Neural cell (in vitro differentiated cells): ENCODE measurements around the gene BLOC1S1. TPM values are rescaled to one million over a fixed set of nuclear protein-coding genes. Genes with fewer than 3 reads are reported as not detected.

Source experiments
- H2AFZ ChIP-seq: fragments of 200-600, 300-800 bp; sonication (generic), shearing (Covaris generic); 2 replicates; pipeline ENCODE4 v1.6.0; 2014; ENCODE audit warnings: low read depth, mild to moderate bottlenecking, antibody characterized with exemption, low read length, moderate library complexity
- H3F3A ChIP-seq: fragments of 200-600 bp; shearing (Covaris generic); 2 replicates; pipeline ENCODE4 v1.6.1; 2016; ENCODE audit warnings: mild to moderate bottlenecking, moderate library complexity, mixed read lengths, antibody characterized with exemption, low read length; ENCODE audit not compliant: insufficient read depth, poor library complexity, severe bottlenecking
- H3K27ac ChIP-seq: fragments of 200-600, 300-800 bp; sonication (generic), shearing (Covaris generic); 2 replicates; pipeline ENCODE4 v1.5.1; 2014; ENCODE audit warnings: mild to moderate bottlenecking, low read length, moderate library complexity
- H3K27me3 ChIP-seq: fragments of 300-800, 200-600 bp; sonication (generic), shearing (Covaris generic); 2 replicates; pipeline ENCODE4 v1.6.0; 2014; ENCODE audit warnings: mild to moderate bottlenecking, low read depth, low read length, moderate library complexity; ENCODE audit not compliant: insufficient read depth
- H3K36me3 ChIP-seq: fragments of 300-800, 200-600 bp; sonication (generic), shearing (Covaris generic); 2 replicates; pipeline ENCODE4 v1.5.1; 2014; ENCODE audit warnings: mild to moderate bottlenecking, antibody characterized with exemption, low read length, moderate library complexity; ENCODE audit not compliant: insufficient read depth
- H3K4me2 ChIP-seq: fragments of 300-800, 200-600 bp; sonication (generic), shearing (Covaris generic); 2 replicates; pipeline ENCODE4 v1.6.0; 2014; ENCODE audit warnings: mild to moderate bottlenecking, low read length
- H3K4me3 ChIP-seq: fragments of 300-800, 200-600 bp; sonication (generic), shearing (Covaris generic); 2 replicates; pipeline ENCODE4 v1.5.1; 2014; ENCODE audit warnings: mild to moderate bottlenecking, low read length, moderate library complexity
- H3K79me2 ChIP-seq: fragments of 200-600 bp; shearing (Covaris generic); replicated peaks from 2 replicates; pipeline ENCODE4 v1.6.0; 2014; ENCODE audit warnings: mild to moderate bottlenecking, low read length, moderate library complexity; ENCODE audit not compliant: insufficient read depth
- H3K9ac ChIP-seq: fragments of 300-800, 200-600 bp; sonication (generic), shearing (Covaris generic); 2 replicates; pipeline ENCODE4 v1.6.1; 2016; ENCODE audit warnings: mild to moderate bottlenecking, low read length, mixed read lengths
- H3K9me2 ChIP-seq: fragments of 200-600 bp; shearing (Covaris generic); 2 replicates; pipeline ENCODE4 v1.6.1; 2016; ENCODE audit warnings: mild to moderate bottlenecking, low read length, mixed read lengths; ENCODE audit not compliant: insufficient read depth
- H3K9me3 ChIP-seq: fragments of 200-600, 300-800 bp; sonication (generic), shearing (Covaris generic); 2 replicates; pipeline ENCODE4 v1.6.1; 2016; ENCODE audit warnings: mild to moderate bottlenecking, mixed run types, low read length, moderate library complexity, mixed read lengths
- H4K20me1 ChIP-seq: fragments of 200-600 bp; shearing (Covaris generic); 2 replicates; pipeline ENCODE4 v1.6.1; 2016; ENCODE audit warnings: mild to moderate bottlenecking, mixed run types; ENCODE audit not compliant: insufficient read depth
- CTCF ChIP-seq: fragments of 450-650 bp; IDR thresholded peaks from 2 replicates; pipeline ENCODE4 v1.5.1; 2014; ENCODE audit warnings: antibody characterized with exemption, mild to moderate bottlenecking, moderate library complexity; ENCODE audit not compliant: poor library complexity, severe bottlenecking
- EP300 ChIP-seq: fragments of 450-650 bp; conservative IDR thresholded peaks from 2 replicates; pipeline ENCODE4 v1.6.1; 2014; ENCODE audit warnings: antibody characterized with exemption, mild to moderate bottlenecking, moderate library complexity; ENCODE audit not compliant: poor library complexity, severe bottlenecking
- EZH2 ChIP-seq: fragments of 200-600, 300-800 bp; shearing (Covaris generic), sonication (generic); IDR thresholded peaks from 2 replicates; pipeline ENCODE4 v1.6.1; 2014; ENCODE audit warnings: antibody characterized with exemption, low read length, borderline replicate concordance, mild to moderate bottlenecking; ENCODE audit not compliant: insufficient read depth, poor library complexity, severe bottlenecking
- MXI1 ChIP-seq: fragments of 450-650 bp; conservative IDR thresholded peaks from 2 replicates; pipeline ENCODE4 v1.6.1; 2014; ENCODE audit warnings: antibody characterized with exemption, mild to moderate bottlenecking; ENCODE audit not compliant: poor library complexity, severe bottlenecking
- POLR2AphosphoS5 ChIP-seq: IDR thresholded peaks from 2 replicates; pipeline ENCODE4 v1.6.1; 2012
- RAD21 ChIP-seq: fragments of 450-650 bp; conservative IDR thresholded peaks from 2 replicates; pipeline ENCODE4 v1.6.1; 2014; ENCODE audit warnings: antibody characterized with exemption, mild to moderate bottlenecking, moderate library complexity
- REST ChIP-seq: IDR thresholded peaks from 2 replicates; pipeline ENCODE4 v1.6.1; 2012; ENCODE audit warnings: borderline replicate concordance
- SMC3 ChIP-seq: fragments of 450-650 bp; conservative IDR thresholded peaks from 2 replicates; pipeline ENCODE4 v1.6.1; 2014; ENCODE audit warnings: antibody characterized with exemption, mild to moderate bottlenecking, moderate library complexity; ENCODE audit not compliant: poor library complexity
- TAF1 ChIP-seq: IDR thresholded peaks from 2 replicates; pipeline ENCODE4 v1.6.1; 2012; ENCODE audit warnings: low read depth
- polyA plus RNA-seq: library from polyadenylated mRNA; depleted of rRNA; stranded (reverse); fragments of >200 nt; gene quantifications from 2 replicates; pipeline ENCODE4 v1.2.3, GENCODE V29; 2014

The BLOC1S1 gene
- polyA plus RNA-seq, 1 donor from 2014 or later, result 217 TPM

- H3K79me2 ChIP-seq, result peaks cover 7% of the 10 kb centered on the region
- H3K27me3 ChIP-seq, result no peaks in the 10 kb centered on the region
- H3K36me3 ChIP-seq, result peaks cover 3% of the 10 kb centered on the region
- H3K9me3 ChIP-seq, result no peaks in the 10 kb centered on the region
- H4K20me1 ChIP-seq, result no peaks in the 10 kb centered on the region
- H2AFZ ChIP-seq, result no peak within 1 kb of the TSS
- H3K4me3 ChIP-seq, result no peak within 1 kb of the TSS
- H3F3A ChIP-seq, result no peaks in the 10 kb centered on the region
- no peaks in the 10 kb centered on the region for H3K9me2 ChIP-seq
- H3K9ac ChIP-seq, result no peak within 1 kb of the TSS
- no peak within 1 kb of the TSS for H3K4me2 ChIP-seq
- no peak within 1 kb of the TSS for H3K27ac ChIP-seq
- TF ChIP-seq POLR2AphosphoS5 (no peak), EZH2 (no peak), MXI1 (no peak), TAF1 (no peak), EP300 (no peak), RAD21 (no peak), REST (no peak), CTCF (no peak), SMC3 (no peak)
These were observed 4.3 kb downstream of the BLOC1S1 start, which contains the start of gene RDH5 for GRCh38 chr12:55720071-55720564. Gene RDH5, plus strand, starts transcription at chr12:55720393. Its CDS starts 792 bp downstream, at chr12:55721185.

GRCh38 chr12:55720894-55721444 lies 5.1 kb downstream of the BLOC1S1 start:
- no peak overlapping the region for H3K27ac ChIP-seq
- H3K9me2 ChIP-seq, result no peaks in the 10 kb centered on the region
- H3K27me3 ChIP-seq, result no peaks in the 10 kb centered on the region
- H3K36me3 ChIP-seq, result peaks cover 3% of the 10 kb centered on the region
- H3K9me3 ChIP-seq, result no peaks in the 10 kb centered on the region
- no peak overlapping the region for H2AFZ ChIP-seq
- no peaks in the 10 kb centered on the region for H3F3A ChIP-seq
- no peak overlapping the region for H3K4me3 ChIP-seq
- no peak for TF ChIP-seq REST
- TF ChIP-seq SMC3, result no peak
- no peak for TF ChIP-seq TAF1
- no peak for TF ChIP-seq CTCF
- TF ChIP-seq EP300, result no peak
- no peak for TF ChIP-seq RAD21
- no peak for TF ChIP-seq MXI1
- TF ChIP-seq POLR2AphosphoS5, result no peak
- TF ChIP-seq EZH2, result no peak
- no peaks in the 10 kb centered on the region for H4K20me1 ChIP-seq
- H3K79me2 ChIP-seq, result peaks cover 7% of the 10 kb centered on the region
- H3K9ac ChIP-seq, result no peak overlapping the region
- no peak overlapping the region for H3K4me2 ChIP-seq
